Gastroesophageal sphincter (tissue), 4 donors: ENCODE data around the gene NOL11. TPM values are rescaled to one million over a fixed set of nuclear protein-coding genes. Genes with fewer than 3 reads are reported as not detected.

Source experiments
- ATAC-seq: fragments of 150-250 bp; one replicate; pipeline ENCODE4 v1.9.1; 2016; ENCODE audit warnings: mild to moderate bottlenecking, moderate library complexity
- H3K27ac ChIP-seq, 4 donors: fragments of 200-600 bp; sonication (generic) in 3 of 4; 1 replicate in 3 of 4; 2 replicates in 1 of 4; pipeline ENCODE4 v1.5.1; 2016 to 2019
- H3K27me3 ChIP-seq: fragments of 200-600 bp; sonication (generic); one replicate; pipeline ENCODE4 v1.5.1; 2019
- H3K36me3 ChIP-seq, 2 donors: fragments of 200-600 bp; sonication (generic); one replicate each; pipeline ENCODE4 v1.5.1; 2019; ENCODE audit warnings: control low read depth in 1 of 2
- H3K4me1 ChIP-seq, 3 donors: fragments of 200-600 bp; sonication (generic); 1 replicate in 2 of 3; 2 replicates in 1 of 3; pipeline ENCODE4 v1.5.1; 2016 to 2019; ENCODE audit warnings: control low read depth in 2 of 3
- H3K4me3 ChIP-seq, 2 donors: fragments of 200-600 bp; sonication (generic); one replicate each; pipeline ENCODE4 v1.5.1; 2019; ENCODE audit warnings: mild to moderate bottlenecking in 1 of 2, moderate library complexity in 1 of 2
- H3K9me3 ChIP-seq, 3 donors: fragments of 200-600 bp; sonication (generic); one replicate each; pipeline ENCODE4 v1.5.1; 2017 to 2019; ENCODE audit warnings: control low read depth in 2 of 3
- EP300 ChIP-seq: sonication (generic); formaldehyde crosslinking; IDR thresholded peaks from one replicate; pipeline ENCODE4 v1.6.1; 2017; ENCODE audit warnings: antibody characterized with exemption, mild to moderate bottlenecking
- POLR2A ChIP-seq, 2 donors: fragments of 450-650 bp; IDR thresholded peaks; one replicate each; pipeline ENCODE4 v1.6.1; 2017; ENCODE audit warnings: antibody characterized with exemption in 2 of 2, mild to moderate bottlenecking in 2 of 2, moderate library complexity in 1 of 2
- POLR2AphosphoS5 ChIP-seq: sonication (generic); formaldehyde crosslinking; IDR thresholded peaks from one replicate; pipeline ENCODE4 v1.6.1; 2017; ENCODE audit warnings: antibody characterized with exemption
- WGBS, 2 donors: methylation state at CpG; one replicate each; pipeline ENCODE4 v1.1.5; 2018; ENCODE audit warnings: low coverage in 1 of 2; 5-methylcytosine and 5-hydroxymethylcytosine counted together
- total RNA-seq, 4 donors: library from RNA; depleted of rRNA; stranded (reverse); fragments of >200 nt; gene quantifications; one replicate each; pipeline ENCODE4 v1.1.0, GENCODE V29; 2016
- TF ChIP-seq, protein P1 (sequence below), 4 experiments: fragments of 200-600 bp in 2 of 4; fragments of 450-650 bp in 2 of 4; sonication (generic) in 1 of 4; IDR thresholded peaks; one replicate each; pipeline ENCODE4 v1.5.1; 2017 to 2019; ENCODE audit warnings: antibody characterized with exemption in 4 of 4, mild to moderate bottlenecking in 2 of 4, moderate library complexity in 2 of 4

The NOL11 gene
- total RNA-seq, 4 donors from 2014 or later, result 20.5 to 26.2 (median 22.6) TPM

DNA sequence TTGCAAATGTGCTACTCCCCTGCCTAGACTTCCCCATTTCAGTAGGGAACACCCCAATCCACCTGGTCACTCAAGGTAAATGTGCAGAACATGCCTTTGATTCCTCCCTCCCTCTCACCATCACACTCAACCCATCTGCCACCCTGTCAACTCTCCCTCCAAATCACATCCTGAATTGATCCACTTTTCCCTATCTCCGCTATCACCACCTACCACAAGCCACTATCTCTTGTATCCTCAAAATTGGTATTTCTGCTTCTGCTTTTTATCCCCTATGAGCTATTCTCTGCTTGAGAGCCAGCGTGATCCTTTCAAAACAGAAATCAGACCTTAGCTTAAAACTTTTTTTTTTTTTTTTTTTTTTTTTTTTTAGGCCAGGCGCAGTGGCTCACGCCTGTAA lies 5.4 kb upstream of the NOL11 start:
- peaks cover 0 to 8% (median 0%) of the 10 kb centered on the region in 3 donors for H3K4me1 ChIP-seq
- ATAC-seq, result no peak
- 80 to 89% methylated on average over 2 to 3 of the region's 4 CpGs for WGBS, 2 donors
- TF ChIP-seq, protein P1, sequence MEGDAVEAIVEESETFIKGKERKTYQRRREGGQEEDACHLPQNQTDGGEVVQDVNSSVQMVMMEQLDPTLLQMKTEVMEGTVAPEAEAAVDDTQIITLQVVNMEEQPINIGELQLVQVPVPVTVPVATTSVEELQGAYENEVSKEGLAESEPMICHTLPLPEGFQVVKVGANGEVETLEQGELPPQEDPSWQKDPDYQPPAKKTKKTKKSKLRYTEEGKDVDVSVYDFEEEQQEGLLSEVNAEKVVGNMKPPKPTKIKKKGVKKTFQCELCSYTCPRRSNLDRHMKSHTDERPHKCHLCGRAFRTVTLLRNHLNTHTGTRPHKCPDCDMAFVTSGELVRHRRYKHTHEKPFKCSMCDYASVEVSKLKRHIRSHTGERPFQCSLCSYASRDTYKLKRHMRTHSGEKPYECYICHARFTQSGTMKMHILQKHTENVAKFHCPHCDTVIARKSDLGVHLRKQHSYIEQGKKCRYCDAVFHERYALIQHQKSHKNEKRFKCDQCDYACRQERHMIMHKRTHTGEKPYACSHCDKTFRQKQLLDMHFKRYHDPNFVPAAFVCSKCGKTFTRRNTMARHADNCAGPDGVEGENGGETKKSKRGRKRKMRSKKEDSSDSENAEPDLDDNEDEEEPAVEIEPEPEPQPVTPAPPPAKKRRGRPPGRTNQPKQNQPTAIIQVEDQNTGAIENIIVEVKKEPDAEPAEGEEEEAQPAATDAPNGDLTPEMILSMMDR (IDR thresholded peaks at IDR 0.05), result no peak
- TF ChIP-seq EP300, result no peak
- no peak for TF ChIP-seq POLR2AphosphoS5
- TF ChIP-seq POLR2A (IDR thresholded peaks at IDR 0.05), result no peak
- H3K9me3 ChIP-seq, result no peaks in the 10 kb centered on the region
- H3K27ac ChIP-seq, result no peak overlapping the region
- no peak overlapping the region for H3K4me3 ChIP-seq
- no peaks in the 10 kb centered on the region for H3K36me3 ChIP-seq
- no peaks in the 10 kb centered on the region for H3K27me3 ChIP-seq

GRCh38 chr17:67713169-67713568 lies 4.6 kb upstream of the NOL11 start:
- ATAC-seq, result no peak
- Histone ChIP-seq H3K27me3 (no peaks in the 10 kb centered on the region), H3K4me3 (no peak overlapping the region), H3K36me3 (no peaks in the 10 kb centered on the region), H3K9me3 (no peaks in the 10 kb centered on the region), H3K27ac (no peak overlapping the region), H3K4me1 (peaks cover 0 to 8% (median 0%) of the 10 kb centered on the region in 3 donors)
- no peak for TF ChIP-seq EP300
- no peak for TF ChIP-seq POLR2A (IDR thresholded peaks at IDR 0.05)
- TF ChIP-seq, protein P1 (IDR thresholded peaks at IDR 0.05), result no peak
- TF ChIP-seq POLR2AphosphoS5, result no peak
- 89 to 96% methylated on average over 3 of the region's 3 CpGs for whole genome bisulfite sequencing, 2 donors

DNA sequence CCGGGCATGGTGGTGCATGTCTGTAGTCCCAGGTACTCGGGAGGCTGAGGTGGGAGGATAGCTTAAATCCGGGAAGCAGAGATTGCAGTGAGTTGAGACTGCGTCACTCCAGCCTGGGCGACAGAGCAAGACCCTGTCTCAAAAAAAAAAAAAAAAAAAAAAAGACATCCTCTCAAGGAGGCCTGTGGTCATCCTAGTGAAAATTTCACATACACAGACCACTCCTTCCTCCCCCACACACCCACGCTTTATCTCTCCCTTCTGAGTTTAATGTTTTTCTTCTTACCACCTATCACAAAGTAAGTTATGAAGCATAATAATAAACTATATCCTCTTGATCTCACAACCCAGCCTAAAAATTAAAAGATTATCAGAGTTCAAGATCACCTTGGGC lies 1.3 kb upstream of the NOL11 start:
- Histone ChIP-seq H3K4me1 (peaks cover 0 to 29% (median 11%) of the 10 kb centered on the region in 3 donors), H3K36me3 (peaks cover 0 to 12% of the 10 kb centered on the region in 2 donors), H3K27ac (peak overlapping the region in 1 of 4 donors; percentile 90), H3K27me3 (no peaks in the 10 kb centered on the region), H3K9me3 (no peaks in the 10 kb centered on the region), H3K4me3 (no peak overlapping the region)
- ATAC-seq, result no peak
- TF ChIP-seq EP300 (no peak), POLR2AphosphoS5 (no peak), POLR2A (IDR thresholded peaks at IDR 0.05) (no peak)
- TF ChIP-seq, protein P1 (IDR thresholded peaks at IDR 0.05), result no peak
- WGBS, 2 donors, result 86 to 93% methylated on average over 3 to 6 of the region's 6 CpGs

GRCh38 chr17:67717192-67717623 lies 528 bp upstream of the NOL11 start:
- Histone ChIP-seq H3K27ac (peak overlapping the region; percentile 72 to 90 (median 88)), H3K4me1 (peaks cover 0 to 29% (median 11%) of the 10 kb centered on the region in 3 donors), H3K36me3 (peaks cover 0 to 20% of the 10 kb centered on the region in 2 donors), H3K9me3 (no peaks in the 10 kb centered on the region), H3K4me3 (peak overlapping the region; percentile 80 to 92), H3K27me3 (no peaks in the 10 kb centered on the region)
- ATAC-seq, result no peak
- WGBS, 2 donors, result 0 to 2% methylated on average over 3 to 5 of the region's 5 CpGs
- TF ChIP-seq POLR2A (IDR thresholded peaks at IDR 0.05), result no peak
- no peak for TF ChIP-seq POLR2AphosphoS5
- TF ChIP-seq, protein P1 (IDR thresholded peaks at IDR 0.05), result no peak
- no peak for TF ChIP-seq EP300

DNA sequence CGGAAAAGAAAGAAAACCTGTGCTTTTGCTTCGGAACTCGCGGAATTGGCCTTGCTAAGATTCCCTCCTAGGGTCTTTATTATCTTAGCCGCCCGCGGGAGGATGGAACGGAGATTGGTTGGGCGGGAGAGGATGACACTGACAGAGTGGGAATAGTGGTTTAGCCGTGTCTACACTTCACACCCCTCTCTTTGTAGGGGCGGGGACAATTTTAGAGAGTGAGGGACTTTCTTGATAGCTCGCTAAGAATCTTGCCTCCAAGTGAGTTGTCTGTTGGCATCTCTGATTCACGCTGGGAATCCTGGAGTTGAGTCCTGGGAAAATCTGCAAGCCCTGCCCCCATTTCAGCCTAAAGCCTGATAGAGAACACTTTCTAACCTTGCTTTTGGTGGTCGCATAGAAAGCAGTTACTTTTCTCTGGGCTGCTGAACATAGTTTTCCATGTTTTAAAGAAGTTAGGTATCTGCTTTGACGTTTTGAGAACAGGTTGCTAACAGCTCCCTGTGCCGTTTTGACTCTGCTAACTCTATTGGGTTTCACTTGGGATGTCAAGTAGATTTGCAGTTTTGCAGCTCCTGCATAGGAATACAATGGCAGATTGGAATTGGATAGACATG lies 697 bp downstream of the NOL11 start:
- no peaks in the 10 kb centered on the region for H3K9me3 ChIP-seq
- ATAC-seq, result no peak
- WGBS, 2 donors, result 0 to 2% methylated on average over 13 to 14 of the region's 16 CpGs
- H3K4me1 ChIP-seq, result peaks cover 0 to 29% (median 11%) of the 10 kb centered on the region in 3 donors
- H3K36me3 ChIP-seq, result peaks cover 0 to 30% of the 10 kb centered on the region in 2 donors
- TF ChIP-seq, protein P1 (IDR thresholded peaks at IDR 0.05), result no peak
- TF ChIP-seq EP300, result no peak
- no peak for TF ChIP-seq POLR2A (IDR thresholded peaks at IDR 0.05)
- H3K27me3 ChIP-seq, result no peaks in the 10 kb centered on the region
- peak overlapping the region; percentile 80 to 92 for H3K4me3 ChIP-seq
- H3K27ac ChIP-seq, result peak overlapping the region; percentile 80 to 90 (median 88)
